ENCODE data around the gene FAM53B.

FAM53B gene

DNA sequence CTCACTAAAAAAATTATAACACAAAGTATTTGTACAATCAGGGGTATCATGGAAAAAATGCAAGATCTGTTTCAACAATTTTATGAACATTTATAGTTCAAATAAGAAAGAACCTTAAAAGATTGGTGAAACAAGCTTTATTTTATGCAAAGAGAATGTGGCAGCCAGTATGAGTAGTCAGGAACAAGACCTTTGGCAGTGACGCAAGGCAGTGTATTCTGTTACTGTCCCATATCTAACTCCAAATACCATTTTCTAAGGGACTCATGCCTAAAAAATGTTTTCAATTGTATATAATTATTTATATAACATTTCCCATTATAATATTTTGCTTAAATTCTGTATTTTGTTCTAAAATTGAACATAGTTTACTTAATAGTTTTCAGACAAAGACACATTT, 19.1 kb upstream of the FAM53B start:
- no peak overlapping the region for H3K4me3 ChIP-seq (ENCODE audit: low read depth, low read length)
- in situ Hi-C loops (cut with HindIII; ENCODE audit: low sequenced_read_pairs), result no loop called here
- TF ChIP-seq, protein P1, sequence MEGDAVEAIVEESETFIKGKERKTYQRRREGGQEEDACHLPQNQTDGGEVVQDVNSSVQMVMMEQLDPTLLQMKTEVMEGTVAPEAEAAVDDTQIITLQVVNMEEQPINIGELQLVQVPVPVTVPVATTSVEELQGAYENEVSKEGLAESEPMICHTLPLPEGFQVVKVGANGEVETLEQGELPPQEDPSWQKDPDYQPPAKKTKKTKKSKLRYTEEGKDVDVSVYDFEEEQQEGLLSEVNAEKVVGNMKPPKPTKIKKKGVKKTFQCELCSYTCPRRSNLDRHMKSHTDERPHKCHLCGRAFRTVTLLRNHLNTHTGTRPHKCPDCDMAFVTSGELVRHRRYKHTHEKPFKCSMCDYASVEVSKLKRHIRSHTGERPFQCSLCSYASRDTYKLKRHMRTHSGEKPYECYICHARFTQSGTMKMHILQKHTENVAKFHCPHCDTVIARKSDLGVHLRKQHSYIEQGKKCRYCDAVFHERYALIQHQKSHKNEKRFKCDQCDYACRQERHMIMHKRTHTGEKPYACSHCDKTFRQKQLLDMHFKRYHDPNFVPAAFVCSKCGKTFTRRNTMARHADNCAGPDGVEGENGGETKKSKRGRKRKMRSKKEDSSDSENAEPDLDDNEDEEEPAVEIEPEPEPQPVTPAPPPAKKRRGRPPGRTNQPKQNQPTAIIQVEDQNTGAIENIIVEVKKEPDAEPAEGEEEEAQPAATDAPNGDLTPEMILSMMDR (IDR thresholded peaks at IDR 0.05; ENCODE audit: low read depth, low read length), result no peak
- DNase-seq (ENCODE audit: low read depth, low spot score), result no peak

DNA sequence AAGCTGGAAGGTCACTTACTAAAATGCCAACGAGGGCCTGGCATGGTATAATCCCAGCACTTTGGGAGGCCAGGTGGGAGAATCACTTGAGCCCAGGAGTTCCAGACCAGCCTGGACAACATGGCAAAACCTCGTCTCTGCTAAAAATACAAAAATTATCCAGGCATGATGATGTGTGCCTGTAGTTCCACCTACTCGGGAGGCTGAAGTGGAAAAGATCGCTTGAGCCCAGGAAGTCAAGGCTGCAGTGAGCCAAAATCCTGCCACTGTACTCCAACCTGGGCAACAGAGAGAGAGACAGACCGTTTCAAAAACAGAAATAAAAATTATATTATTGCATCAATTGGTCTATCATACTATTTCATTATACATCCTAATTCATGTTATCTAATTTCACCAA, 18.1 kb upstream of the FAM53B start:
- DNase-seq (ENCODE audit: low read depth, low spot score), result no peak
- in situ Hi-C loops (cut with HindIII; ENCODE audit: low sequenced_read_pairs), result no loop called here
- H3K4me3 ChIP-seq (ENCODE audit: low read depth, low read length), result no peak overlapping the region
- TF ChIP-seq, protein P1 (IDR thresholded peaks at IDR 0.05; ENCODE audit: low read depth, low read length), result no peak

DNA sequence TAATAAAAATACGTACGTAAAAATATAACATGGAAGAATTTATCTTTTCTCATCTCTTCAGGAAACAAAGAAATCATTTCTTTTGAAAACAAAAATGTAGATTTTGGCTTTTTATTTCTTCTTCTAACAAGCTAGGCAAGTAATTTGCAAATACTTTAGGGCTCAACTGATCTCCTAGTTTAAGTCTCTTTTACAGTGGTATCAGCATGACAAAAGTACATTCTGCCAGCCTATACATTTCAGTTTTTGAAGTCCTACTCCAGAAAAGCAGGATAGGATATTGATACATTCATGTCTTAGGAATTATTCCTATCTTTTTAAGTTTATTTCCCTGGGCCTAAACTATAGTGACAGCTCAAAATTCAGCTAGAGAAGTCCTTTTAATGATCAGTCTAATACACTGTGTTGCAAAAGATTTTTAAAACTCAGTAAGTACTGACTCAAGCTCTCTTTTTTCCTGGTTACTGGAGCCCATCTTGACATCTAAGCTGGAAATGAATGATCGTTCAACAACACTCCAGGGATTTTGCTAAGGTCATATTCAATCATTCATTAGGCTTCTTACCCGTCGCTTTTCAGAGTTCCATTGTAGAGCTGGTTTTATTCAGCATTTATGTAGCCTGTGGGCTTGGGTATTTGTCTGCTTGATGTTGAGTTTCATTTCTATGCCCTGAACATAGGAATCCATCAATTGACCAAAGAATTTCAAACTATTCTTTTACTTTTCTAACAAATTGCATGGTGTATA, 12.2 kb upstream of the FAM53B start:
- DNase-seq (ENCODE audit: low read depth, low spot score), result no peak
- H3K4me3 ChIP-seq (ENCODE audit: low read depth, low read length), result no peak overlapping the region
- in situ Hi-C loops (cut with HindIII; ENCODE audit: low sequenced_read_pairs), result no loop called here
- TF ChIP-seq, protein P1 (IDR thresholded peaks at IDR 0.05; ENCODE audit: low read depth, low read length), result no peak

- no peak overlapping the region for H3K4me3 ChIP-seq (ENCODE audit: low read depth, low read length)
- TF ChIP-seq, protein P1 (IDR thresholded peaks at IDR 0.05; ENCODE audit: low read depth, low read length), result no peak
- in situ Hi-C loops (cut with HindIII; ENCODE audit: low sequenced_read_pairs), result no loop called here
- no peak for DNase-seq (ENCODE audit: low read depth, low spot score)
Measured at GRCh38 chr10:124755581-124755980, 11.4 kb upstream of the FAM53B start.

DNA sequence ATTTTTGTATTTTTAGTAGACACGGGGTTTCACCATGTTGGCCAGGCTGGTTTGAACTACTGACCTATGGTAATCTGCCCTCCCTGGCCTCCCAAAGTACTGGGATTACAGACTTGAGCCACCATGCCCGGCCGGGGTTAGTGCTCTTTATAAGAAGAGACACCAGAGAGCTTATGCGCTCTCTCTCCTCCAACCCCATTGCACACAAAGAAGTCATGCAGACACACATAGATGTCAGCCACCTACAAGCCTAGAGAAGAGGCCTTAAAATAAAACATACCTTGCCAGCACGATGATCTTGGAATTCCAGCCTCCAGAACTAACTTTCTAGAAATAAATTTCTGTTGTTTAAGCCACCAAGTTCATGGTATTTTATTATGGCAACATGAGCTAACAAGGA, 10.0 kb upstream of the FAM53B start:
- in situ Hi-C loops (cut with HindIII; ENCODE audit: low sequenced_read_pairs), result no loop called here

DNA sequence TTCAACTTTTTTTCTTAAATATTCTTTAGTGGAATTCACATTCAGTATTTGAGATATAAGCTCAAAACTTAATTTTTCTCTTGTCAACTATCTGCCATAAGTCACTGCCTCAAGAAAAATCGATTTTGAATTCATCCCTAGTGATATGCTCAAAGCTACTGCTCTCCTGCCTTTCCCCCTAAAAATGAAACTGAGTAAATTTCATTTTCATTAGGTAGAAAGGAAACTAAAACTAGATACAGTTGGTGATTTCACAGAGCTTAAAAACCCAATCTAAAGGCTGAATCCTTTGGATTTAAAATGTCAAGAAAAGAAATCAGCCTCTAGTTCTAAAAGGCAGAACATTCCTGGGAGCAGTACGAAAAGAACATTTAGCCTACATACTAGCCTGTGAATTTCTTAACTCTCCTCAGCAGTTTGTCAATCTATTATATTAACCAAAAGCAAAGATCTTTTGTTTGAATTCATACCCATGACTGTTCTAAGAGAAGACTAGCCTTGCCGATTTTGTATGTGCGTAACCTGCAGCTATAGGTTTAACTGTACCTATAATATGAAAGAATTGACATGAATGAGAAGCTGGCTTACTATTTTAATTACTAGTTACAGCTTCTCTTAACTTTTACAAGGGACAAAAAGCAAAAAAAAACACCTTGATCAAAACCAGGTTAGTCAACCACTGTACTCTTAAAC, 4.9 kb upstream of the FAM53B start:
- in situ Hi-C loops (cut with HindIII; ENCODE audit: low sequenced_read_pairs), result no loop called here
- TF ChIP-seq, protein P1 (IDR thresholded peaks at IDR 0.05; ENCODE audit: low read depth, low read length), result no peak
- DNase-seq (ENCODE audit: low read depth, low spot score), result no peak
- H3K4me3 ChIP-seq (ENCODE audit: low read depth, low read length), result no peak overlapping the region

More for the DNA sequence above, 10.0 kb upstream of the FAM53B start:
- TF ChIP-seq, protein P1 (IDR thresholded peaks at IDR 0.05; ENCODE audit: low read depth, low read length), result no peak
- no peak overlapping the region for H3K4me3 ChIP-seq (ENCODE audit: low read depth, low read length)
- no peak for DNase-seq (ENCODE audit: low read depth, low spot score)

Measured in astrocyte of the spinal cord (primary cell).